Right lobe of liver (tissue), 4 donors: Measurements from ENCODE around the gene ZBTB22.

Experiments used
- CTCF ChIP-seq, 4 donors: fragments of 200-600 bp in 3 of 4; fragments of 450-650 bp in 1 of 4; IDR thresholded peaks; one replicate each; pipeline versions ENCODE4 v1.5.1 to v1.8.0; 2016 to 2022; ENCODE audit warnings: antibody characterized with exemption in 4 of 4, mild to moderate bottlenecking in 2 of 4
- POLR2A ChIP-seq: fragments of 450-650 bp; IDR thresholded peaks from one replicate; pipeline ENCODE4 v1.6.1; 2017; ENCODE audit warnings: antibody characterized with exemption, mild to moderate bottlenecking
- donor health status: DM: no; HTN: no; CAD: no.
- donor health status: DM: no; HTN: no; CAD: no.
- donor health status: DM: no; HTN: yes; CAD: no.

GRCh38 chr6:33305052-33305451, 12.5 kb downstream of the ZBTB22 start:
- TF ChIP-seq CTCF (IDR thresholded peaks at IDR 0.05) (no peak), POLR2A (no peak)
